Gastrocnemius medialis (tissue), 4 donors: ENCODE results near the gene MZT2B.

Experiments
- POLR2A ChIP-seq, 2 donors: fragments of 450-650 bp; IDR thresholded peaks; one replicate each; pipeline ENCODE4 v1.6.1; 2017; ENCODE audit warnings: antibody characterized with exemption in 2 of 2, mild to moderate bottlenecking in 2 of 2, moderate library complexity in 2 of 2
- TF ChIP-seq, protein P1 (sequence below), 5 experiments: fragments of 450-650 bp in 3 of 5; fragments of 200-600 bp in 2 of 5; sonication (generic) in 2 of 5; IDR thresholded peaks in 4 of 5; conservative IDR thresholded peaks in 1 of 5; 1 replicate in 4 of 5; 2 replicates in 1 of 5; pipeline ENCODE4 v1.5.1; 2016 to 2019; ENCODE audit warnings: antibody characterized with exemption in 5 of 5, mild to moderate bottlenecking in 3 of 5, moderate library complexity in 3 of 5

DNA sequence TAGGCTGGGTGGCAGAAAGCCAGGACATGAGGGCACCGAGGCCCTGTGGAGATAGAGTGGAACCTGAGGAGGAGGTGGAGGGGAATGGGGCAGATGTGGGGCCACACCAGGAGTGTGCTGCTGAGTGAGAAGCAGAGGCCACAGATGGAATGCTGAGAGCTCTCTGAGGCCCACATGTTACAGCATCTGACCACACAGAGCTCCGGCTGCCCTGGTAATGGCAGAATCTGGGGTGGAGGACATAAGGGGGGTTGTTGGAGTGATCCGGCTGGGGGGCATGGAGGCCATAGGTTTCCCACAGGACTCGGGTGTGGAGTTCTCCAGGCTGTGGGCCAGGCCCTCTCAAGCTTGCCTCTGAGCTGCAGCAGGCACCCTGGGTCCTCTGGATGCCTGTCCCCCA, 3.8 kb downstream of the MZT2B start:
- TF ChIP-seq, protein P1, sequence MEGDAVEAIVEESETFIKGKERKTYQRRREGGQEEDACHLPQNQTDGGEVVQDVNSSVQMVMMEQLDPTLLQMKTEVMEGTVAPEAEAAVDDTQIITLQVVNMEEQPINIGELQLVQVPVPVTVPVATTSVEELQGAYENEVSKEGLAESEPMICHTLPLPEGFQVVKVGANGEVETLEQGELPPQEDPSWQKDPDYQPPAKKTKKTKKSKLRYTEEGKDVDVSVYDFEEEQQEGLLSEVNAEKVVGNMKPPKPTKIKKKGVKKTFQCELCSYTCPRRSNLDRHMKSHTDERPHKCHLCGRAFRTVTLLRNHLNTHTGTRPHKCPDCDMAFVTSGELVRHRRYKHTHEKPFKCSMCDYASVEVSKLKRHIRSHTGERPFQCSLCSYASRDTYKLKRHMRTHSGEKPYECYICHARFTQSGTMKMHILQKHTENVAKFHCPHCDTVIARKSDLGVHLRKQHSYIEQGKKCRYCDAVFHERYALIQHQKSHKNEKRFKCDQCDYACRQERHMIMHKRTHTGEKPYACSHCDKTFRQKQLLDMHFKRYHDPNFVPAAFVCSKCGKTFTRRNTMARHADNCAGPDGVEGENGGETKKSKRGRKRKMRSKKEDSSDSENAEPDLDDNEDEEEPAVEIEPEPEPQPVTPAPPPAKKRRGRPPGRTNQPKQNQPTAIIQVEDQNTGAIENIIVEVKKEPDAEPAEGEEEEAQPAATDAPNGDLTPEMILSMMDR (IDR thresholded peaks at IDR 0.05 in 4 of 5, conservative IDR thresholded peaks at IDR 0.05 in 1 of 5): no peak
- TF ChIP-seq POLR2A (IDR thresholded peaks at IDR 0.05): no peak
